SU-DHL-6 (cell line): ENCODE results near the gene WDR59.

Experiments used
- H2AFZ ChIP-seq: fragments of 200-600 bp; sonication (generic); 2 replicates; pipeline ENCODE4 v1.6.1; 2014; ENCODE audit warnings: low read depth, mild to moderate bottlenecking, moderate library complexity, mixed read lengths, antibody characterized with exemption, low read length; ENCODE audit not compliant: severe bottlenecking
- H3F3A ChIP-seq: fragments of 200-600 bp; shearing (Covaris generic); 2 replicates; pipeline ENCODE4 v1.6.0; 2016; ENCODE audit warnings: antibody characterized with exemption, mild to moderate bottlenecking; ENCODE audit not compliant: insufficient read depth
- H3K27ac ChIP-seq: fragments of 200-600 bp; sonication (generic); 2 replicates; pipeline ENCODE4 v1.5.1; 2016; ENCODE audit warnings: low read depth, mild to moderate bottlenecking, low read length, moderate library complexity, mixed read lengths
- H3K27me3 ChIP-seq: fragments of 200-600 bp; sonication (generic), shearing (Covaris generic); 2 replicates; pipeline ENCODE4 v1.6.0; 2014; ENCODE audit warnings: mild to moderate bottlenecking, low read length
- H3K36me3 ChIP-seq: fragments of 200-600 bp; sonication (generic); 2 replicates; pipeline ENCODE4 v1.6.1; 2014; ENCODE audit warnings: mild to moderate bottlenecking, low read length, mixed read lengths
- H3K4me2 ChIP-seq: fragments of 300-600, 200-600 bp; shearing (Covaris generic), sonication (generic); 2 replicates; pipeline ENCODE4 v1.6.0; 2014; ENCODE audit warnings: low read length, low read depth, mild to moderate bottlenecking; ENCODE audit not compliant: poor library complexity, severe bottlenecking
- H3K4me3 ChIP-seq: fragments of 200-600 bp; sonication (generic); 2 replicates; pipeline ENCODE4 v1.5.1; 2014; ENCODE audit warnings: antibody characterized with exemption, low read length, mild to moderate bottlenecking, mixed read lengths; ENCODE audit not compliant: insufficient read depth, poor library complexity, severe bottlenecking
- H3K79me2 ChIP-seq: fragments of 200-600 bp; sonication (generic); 2 replicates; pipeline ENCODE4 v1.6.1; 2014; ENCODE audit warnings: mild to moderate bottlenecking, low read length, moderate library complexity; ENCODE audit not compliant: insufficient read depth
- H3K9ac ChIP-seq: fragments of 200-600 bp; sonication (generic); 2 replicates; pipeline ENCODE4 v1.7.0; 2014; ENCODE audit warnings: mild to moderate bottlenecking, low read length
- H3K9me2 ChIP-seq: fragments of 200-600 bp; sonication (generic); replicated peaks from 2 replicates; pipeline ENCODE4 v1.6.1; 2014; ENCODE audit warnings: low read length; ENCODE audit not compliant: insufficient read depth
- H3K9me3 ChIP-seq: fragments of 200-600 bp; sonication (generic); 2 replicates; pipeline ENCODE4 v1.6.1; 2014; ENCODE audit warnings: low read length, mixed read lengths; ENCODE audit not compliant: insufficient read depth
- H4K20me1 ChIP-seq: fragments of 200-600 bp; sonication (generic); 2 replicates; pipeline ENCODE4 v1.6.1; 2014; ENCODE audit warnings: low read depth, mild to moderate bottlenecking, antibody characterized with exemption, low read length, moderate library complexity, mixed read lengths
- CTCF ChIP-seq: fragments of 200-600 bp; sonication (generic); IDR thresholded peaks from one replicate; pipeline ENCODE4 v1.5.1; 2017; ENCODE audit warnings: antibody characterized with exemption, mild to moderate bottlenecking, low read length, moderate library complexity; ENCODE audit not compliant: insufficient read depth, poor library complexity, severe bottlenecking
- EZH2phosphoT487 ChIP-seq: fragments of 200-600 bp; sonication (generic), shearing (Covaris generic); conservative IDR thresholded peaks from 2 replicates; pipeline ENCODE4 v1.6.1; 2018; ENCODE audit warnings: mild to moderate bottlenecking, antibody characterized with exemption, low read length, moderate library complexity, mixed read lengths

WDR59 gene

GRCh38 chr16:74898659-74899058 is 86.3 kb downstream of the WDR59 start:
- H3K4me3 ChIP-seq = no peak overlapping the region
- H3K27ac ChIP-seq = no peak overlapping the region
- H4K20me1 ChIP-seq = no peaks in the 10 kb centered on the region
- no peak overlapping the region for H3K9ac ChIP-seq
- no peak overlapping the region for H3K4me2 ChIP-seq
- H3K36me3 ChIP-seq = 0 out of 2 replicates have a peak, but pooled peaks cover 5% of the 10 kb centered on the region
- no peaks in the 10 kb centered on the region for H3K79me2 ChIP-seq
- no peaks in the 10 kb centered on the region for H3K27me3 ChIP-seq
- no peaks in the 10 kb centered on the region for H3K9me2 ChIP-seq
- no peak for TF ChIP-seq EZH2phosphoT487
- TF ChIP-seq CTCF = no peak
- no peaks in the 10 kb centered on the region for H3K9me3 ChIP-seq
- H2AFZ ChIP-seq = no peak overlapping the region
- no peaks in the 10 kb centered on the region for H3F3A ChIP-seq

GRCh38 chr16:74896389-74897370 is 88.2 kb downstream of the WDR59 start:
- Histone ChIP-seq H3K27ac (no peak overlapping the region), H3K9ac (no peak overlapping the region), H3K9me3 (no peaks in the 10 kb centered on the region), H3K79me2 (no peaks in the 10 kb centered on the region), H3K27me3 (no peaks in the 10 kb centered on the region), H4K20me1 (no peaks in the 10 kb centered on the region), H3K4me2 (no peak overlapping the region), H3K36me3 (no peaks in the 10 kb centered on the region; the same call in 1 of the 2 replicates), H3F3A (no peaks in the 10 kb centered on the region), H2AFZ (no peak overlapping the region), H3K9me2 (no peaks in the 10 kb centered on the region), H3K4me3 (no peak overlapping the region)
- TF ChIP-seq EZH2phosphoT487 (no peak), CTCF (no peak)

GRCh38 chr16:74893541-74893940 is 91.4 kb downstream of the WDR59 start:
- TF ChIP-seq CTCF (no peak), EZH2phosphoT487 (no peak)
- Histone ChIP-seq H3K36me3 (no peaks in the 10 kb centered on the region; the same call in 1 of the 2 replicates), H3K9ac (no peak overlapping the region), H3K27ac (no peak overlapping the region), H3F3A (no peaks in the 10 kb centered on the region), H3K27me3 (no peaks in the 10 kb centered on the region), H3K9me3 (no peaks in the 10 kb centered on the region), H3K79me2 (no peaks in the 10 kb centered on the region), H4K20me1 (no peaks in the 10 kb centered on the region), H2AFZ (no peak overlapping the region), H3K9me2 (no peaks in the 10 kb centered on the region), H3K4me3 (no peak overlapping the region), H3K4me2 (no peak overlapping the region)
